HepG2 (cell line): Measurements from ENCODE around the gene EXOC3L4. TPM values are rescaled to one million over a fixed set of nuclear protein-coding genes. Genes with fewer than 3 reads are reported as not detected.

Experiments used
- ATAC-seq: fragments of 200-7000 bp; cut with Tn5 transposase; 3 replicates; pipeline ENCODE4 v1.9.1; 2020; ENCODE audit warnings: mild to moderate bottlenecking, moderate library complexity
- BruUV-seq: library from RNA; stranded (reverse); fragments of 400-500 nt; replicated peaks from 2 replicates; lab custom pipeline; 2021; lab: Mats Ljungman, UMichigan
- CTCF ChIA-PET: fragments of 300-600 bp; formaldehyde crosslinking; extraction: SDS; loops from one replicate; lab custom pipeline; 2021; ENCODE audit warnings: low total read pairs, inconsistent platforms, low intra/inter-chr PET ratio; lab: Yijun Ruan, JAX
- POLR2A ChIA-PET: fragments of 350-600 bp; sonication (Branson Sonifier 250); formaldehyde crosslinking; loops from one replicate; lab custom pipeline; 2020; ENCODE audit warnings: antibody characterized with exemption, inconsistent platforms; lab: Yijun Ruan, JAX
- DNase-seq: peaks from one replicate; pipeline ENCODE4 v3.0.0-alpha.2; 2015; ENCODE audit warnings: low spot score
- FAIRE-seq: peaks from 3 replicates; lab custom pipeline; 2011; peaks lifted over from hg19 to GRCh38; lab: Jason Lieb, UNC
- H2AFZ ChIP-seq: one replicate; pipeline ENCODE4 v1.6.1; 2011; ENCODE audit warnings: low read length, inconsistent platforms
- H3K27ac ChIP-seq: fragments of 300-600 bp; 3 replicates; pipeline ENCODE4 v1.8.0; 2011; ENCODE audit warnings: mixed run types, mild to moderate bottlenecking, mixed read lengths, low read length, inconsistent platforms; ENCODE audit not compliant: insufficient read depth; ENCODE audit errors: extremely low read length
- H3K27me3 ChIP-seq, 2 experiments: fragments of 200-600 bp in 1 of 2; 2 replicates in 1 of 2; 3 replicates in 1 of 2; pipeline versions ENCODE4 v1.6.0 to v1.8.0; 2011; ENCODE audit warnings: low read length in 2 of 2, mild to moderate bottlenecking in 2 of 2, moderate library complexity in 2 of 2, inconsistent platforms in 1 of 2; ENCODE audit not compliant: insufficient read depth in 2 of 2, control insufficient read depth in 1 of 2
- H3K36me3 ChIP-seq, 2 experiments: fragments of 200-600 bp in 1 of 2; replicated peaks in 1 of 2; 2 replicates in 1 of 2; 3 replicates in 1 of 2; pipeline versions ENCODE4 v1.5.1 to v1.8.0; 2011; ENCODE audit warnings: low read length in 2 of 2, inconsistent platforms in 1 of 2; ENCODE audit not compliant: insufficient read depth in 2 of 2, control insufficient read depth in 1 of 2
- H3K4me1 ChIP-seq: 2 replicates; pipeline ENCODE4 v1.5.1; 2012; ENCODE audit warnings: low read length, inconsistent platforms; ENCODE audit not compliant: insufficient read depth
- H3K4me2 ChIP-seq: 2 replicates; pipeline ENCODE4 v1.6.0; 2011; ENCODE audit warnings: low read depth, low read length, inconsistent platforms
- H3K4me3 ChIP-seq, 3 experiments: fragments of 200-600 bp in 1 of 3; sonication (generic), shearing (Covaris generic) in 1 of 3; replicated peaks in 1 of 3; 2 replicates each; pipeline ENCODE4 v1.5.1; 2011 to 2016; ENCODE audit warnings: low read length in 3 of 3, inconsistent platforms in 2 of 3, low read depth in 2 of 3, mild to moderate bottlenecking in 2 of 3, control low read depth in 1 of 3, mixed read lengths in 1 of 3; ENCODE audit not compliant: insufficient read depth in 1 of 3
- H3K79me2 ChIP-seq: one replicate; pipeline ENCODE4 v1.6.1; 2011; ENCODE audit warnings: low read length, inconsistent platforms; ENCODE audit not compliant: insufficient read depth
- H3K9ac ChIP-seq: 2 replicates; pipeline ENCODE4 v1.6.0; 2011; ENCODE audit warnings: mild to moderate bottlenecking, low read depth, low read length, inconsistent platforms; ENCODE audit not compliant: insufficient read depth
- H3K9me3 ChIP-seq: 2 replicates; pipeline ENCODE4 v1.5.1; 2012; ENCODE audit warnings: mild to moderate bottlenecking, low read length
- H4K20me1 ChIP-seq: 2 replicates; pipeline ENCODE4 v1.6.0; 2011; ENCODE audit warnings: inconsistent platforms, mild to moderate bottlenecking, low read length, moderate library complexity; ENCODE audit not compliant: insufficient read depth
- AGO2 ChIP-seq: fragments of 200-400 bp; formaldehyde crosslinking; optimal IDR thresholded peaks from 2 replicates; pipeline ENCODE3; 2017; ENCODE audit warnings: mild to moderate bottlenecking, low read depth, low read length, moderate library complexity
- EED ChIP-seq: sonication (generic); formaldehyde crosslinking; IDR thresholded peaks from 2 replicates; pipeline ENCODE4 v1.5.0; 2020; ENCODE audit warnings: mild to moderate bottlenecking, missing genetic modification reagents
- FOXO1 ChIP-seq: sonication (generic); formaldehyde crosslinking; IDR thresholded peaks from 2 replicates; pipeline ENCODE4 v1.4.0; 2020; ENCODE audit warnings: missing genetic modification reagents
- KDM3A ChIP-seq: IDR thresholded peaks from 2 replicates; pipeline ENCODE4 v1.6.1; 2018; ENCODE audit warnings: low read depth, missing compliant biosample characterization
- SKI ChIP-seq: fragments of 450-650 bp; IDR thresholded peaks from one replicate; pipeline ENCODE4 v1.6.1; 2018; ENCODE audit warnings: mild to moderate bottlenecking; ENCODE audit not compliant: partially characterized antibody
- ZBTB3 ChIP-seq: sonication (generic); formaldehyde crosslinking; IDR thresholded peaks from 2 replicates; pipeline ENCODE4 v1.4.0; 2020; ENCODE audit warnings: low read depth, mild to moderate bottlenecking, moderate library complexity, missing genetic modification reagents, borderline replicate concordance
- ZNF530 ChIP-seq: sonication (generic); formaldehyde crosslinking; IDR thresholded peaks from 2 replicates; pipeline ENCODE4 v1.5.0; 2020; ENCODE audit warnings: low read depth, mild to moderate bottlenecking, missing genetic modification reagents
- ZNF605 ChIP-seq: sonication (generic); formaldehyde crosslinking; IDR thresholded peaks from 2 replicates; pipeline ENCODE4 v1.8.0; 2022; ENCODE audit warnings: mild to moderate bottlenecking, missing genetic modification reagents
- ZNF781 ChIP-seq: sonication (generic); formaldehyde crosslinking; IDR thresholded peaks from 2 replicates; pipeline ENCODE4 v1.5.1; 2020; ENCODE audit warnings: borderline replicate concordance, mild to moderate bottlenecking, missing genetic modification reagents; ENCODE audit errors: not compliant biosample characterization
- ZSCAN29 ChIP-seq: sonication (generic); formaldehyde crosslinking; conservative IDR thresholded peaks from 2 replicates; pipeline ENCODE4 v1.4.0; 2020; ENCODE audit warnings: mild to moderate bottlenecking, missing genetic modification reagents
- WGBS: methylation state at CpG from one replicate; pipeline ENCODE4 v1.1.6; 2017; ENCODE audit warnings: low lambda C conversion rate; 5-methylcytosine and 5-hydroxymethylcytosine counted together
- in situ Hi-C: cut with HindIII; loops from 2 replicates; pipeline ENCODE4 v1.10.0; 2017; ENCODE audit warnings: low pct_unique_long_range_greater_than_20kb; ENCODE audit not compliant: extremely low pct_ligation_motif_present
- intact Hi-C: fragments of 100-400 bp; cut with micrococcal nuclease; formaldehyde crosslinking; loops from one replicate; pipeline ENCODE4 v1.10.0; 2022; ENCODE audit not compliant: unreplicated experiment
- polyA plus RNA-seq, 8 experiments: library from polyadenylated mRNA; depleted of rRNA in 3 of 8; stranded (reverse) in 7 of 8; unstranded in 1 of 8; fragments of >200 nt; fragmentation: Illumina TruSeq in 4 of 8; extraction: Trizol in 4 of 8; gene quantifications; 2 replicates each; pipeline versions ENCODE4 v1.2.1 to v1.2.3, GENCODE V29; 2011 to 2016; ENCODE audit warnings: low read depth in 4 of 8, missing spikeins in 1 of 8, mixed read lengths in 1 of 8; ENCODE audit not compliant: insufficient read depth in 1 of 8
- total RNA-seq, 5 experiments: library from RNA; depleted of rRNA; stranded (reverse); fragments of >200 nt; fragmentation: Illumina TruSeq; extraction: Trizol; gene quantifications; 2 replicates each; pipeline ENCODE4 v1.2.3, GENCODE V29; 2016; ENCODE audit warnings: low read depth in 1 of 5
- TF ChIP-seq, protein P1 (sequence below): sonication (generic); formaldehyde crosslinking; IDR thresholded peaks from 2 replicates; pipeline ENCODE4 v1.9.0; 2022; ENCODE audit warnings: missing genetic modification reagents, mild to moderate bottlenecking, borderline replicate concordance
- TF ChIP-seq, protein P2 (sequence below), 2 experiments: sonication (generic) in 1 of 2; formaldehyde crosslinking in 1 of 2; IDR thresholded peaks; 2 replicates each; pipeline versions ENCODE4 v1.4.0 to v1.6.1; 2018 to 2020; ENCODE audit warnings: missing genetic modification reagents in 2 of 2, borderline replicate concordance in 1 of 2, low read depth in 1 of 2, mild to moderate bottlenecking in 1 of 2, missing biosample characterization in 1 of 2
- TF ChIP-seq, protein P3 (sequence below): sonication (generic); formaldehyde crosslinking; IDR thresholded peaks from 2 replicates; pipeline ENCODE4 v1.4.0; 2020; ENCODE audit warnings: mild to moderate bottlenecking, missing genetic modification reagents
- TF ChIP-seq, protein P4 (sequence below): sonication (generic); formaldehyde crosslinking; IDR thresholded peaks from 2 replicates; pipeline ENCODE4 v1.5.0; 2020; ENCODE audit warnings: missing genetic modification reagents, mild to moderate bottlenecking, borderline replicate concordance
- TF ChIP-seq, protein P5 (sequence below): IDR thresholded peaks from 2 replicates; pipeline ENCODE4 v1.6.1; 2012; ENCODE audit warnings: low read depth, low read length, improper control_type of control experiment

Gene EXOC3L4
- total and polyA plus RNA-seq, 2 of the 13 experiments (the other 11 are each of a cell fraction or from before 2014, with no cell fraction given) = 11.8 to 27.0 TPM

DNA sequence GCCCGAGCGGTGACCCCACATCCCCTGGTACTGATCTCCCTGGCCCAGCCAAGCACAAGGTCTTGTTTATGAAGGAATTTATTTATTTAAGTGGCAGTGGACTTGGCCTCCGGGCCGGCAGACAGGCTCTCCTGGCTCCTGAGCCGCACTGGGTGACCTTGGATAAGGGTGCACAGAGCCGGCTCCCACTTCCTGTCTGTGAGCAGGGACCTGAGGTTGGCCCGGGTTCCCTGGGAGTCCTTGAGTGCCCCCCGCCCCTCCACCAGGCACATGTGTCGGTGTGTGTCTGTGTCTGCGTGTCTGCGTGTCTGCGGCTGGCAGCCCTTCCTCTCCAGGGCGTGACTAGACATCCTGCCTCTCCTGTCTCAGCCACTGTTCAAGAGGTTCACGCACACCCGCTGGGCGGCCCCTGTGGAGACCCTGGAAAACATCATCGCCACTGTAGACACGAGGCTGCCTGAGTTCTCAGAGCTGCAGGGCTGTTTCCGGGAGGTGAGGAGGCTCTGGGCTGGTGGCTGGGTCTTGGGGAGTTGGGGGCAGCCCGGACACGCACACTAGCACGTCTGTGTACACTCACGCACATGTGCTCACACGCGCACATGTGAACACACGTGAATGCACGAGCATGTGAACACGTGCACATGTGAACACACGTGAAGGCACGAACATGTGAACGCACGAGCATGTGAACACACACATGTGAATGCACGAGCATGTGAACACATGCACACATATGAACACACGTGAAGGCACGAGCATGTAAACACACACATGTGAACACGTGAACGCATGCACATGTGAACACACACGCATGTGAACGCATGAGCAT is 38.1 kb downstream of the EXOC3L4 start:
- Histone ChIP-seq H3K9me3 (no peaks in the 10 kb centered on the region), H3K4me2 (peak overlapping the region; percentile 23; the same call in 1 of the 2 replicates), H3K79me2 (no peaks in the 10 kb centered on the region), H3K27me3 (peaks cover 7 to 37% of the 10 kb centered on the region in 2 experiments; a peak in 3 of 5 replicates), H4K20me1 (no peaks in the 10 kb centered on the region; the same call in 1 of the 2 replicates), H3K4me3 (peak overlapping the region in 1 of 3 experiments; percentile 9; a peak in 1 of 6 replicates), H3K4me1 (peaks cover 35% of the 10 kb centered on the region), H3K27ac (no peak overlapping the region), H3K36me3 (no peaks in the 10 kb centered on the region), H2AFZ (no peak overlapping the region), H3K9ac (no peak overlapping the region)
- ChIA-PET CTCF (no interaction called here), POLR2A (no interaction called here)
- ATAC-seq (peak; percentile 47), FAIRE-seq (no peak), DNase-seq (peak; percentile 62)
- in situ Hi-C loops = no loop called here
- no TSS peak for BruUV-seq
- intact Hi-C loops = no loop called here
- 53% methylated on average over 15 of the region's 39 CpGs for WGBS
- TF ChIP-seq ZNF530 (CRISPR knock-in tag) = no peak
- TF ChIP-seq, protein P1, sequence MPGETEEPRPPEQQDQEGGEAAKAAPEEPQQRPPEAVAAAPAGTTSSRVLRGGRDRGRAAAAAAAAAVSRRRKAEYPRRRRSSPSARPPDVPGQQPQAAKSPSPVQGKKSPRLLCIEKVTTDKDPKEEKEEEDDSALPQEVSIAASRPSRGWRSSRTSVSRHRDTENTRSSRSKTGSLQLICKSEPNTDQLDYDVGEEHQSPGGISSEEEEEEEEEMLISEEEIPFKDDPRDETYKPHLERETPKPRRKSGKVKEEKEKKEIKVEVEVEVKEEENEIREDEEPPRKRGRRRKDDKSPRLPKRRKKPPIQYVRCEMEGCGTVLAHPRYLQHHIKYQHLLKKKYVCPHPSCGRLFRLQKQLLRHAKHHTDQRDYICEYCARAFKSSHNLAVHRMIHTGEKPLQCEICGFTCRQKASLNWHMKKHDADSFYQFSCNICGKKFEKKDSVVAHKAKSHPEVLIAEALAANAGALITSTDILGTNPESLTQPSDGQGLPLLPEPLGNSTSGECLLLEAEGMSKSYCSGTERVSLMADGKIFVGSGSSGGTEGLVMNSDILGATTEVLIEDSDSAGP (CRISPR knock-in tag) = no peak
- no peak for TF ChIP-seq ZNF605 (CRISPR knock-in tag)
- TF ChIP-seq, protein P2, sequence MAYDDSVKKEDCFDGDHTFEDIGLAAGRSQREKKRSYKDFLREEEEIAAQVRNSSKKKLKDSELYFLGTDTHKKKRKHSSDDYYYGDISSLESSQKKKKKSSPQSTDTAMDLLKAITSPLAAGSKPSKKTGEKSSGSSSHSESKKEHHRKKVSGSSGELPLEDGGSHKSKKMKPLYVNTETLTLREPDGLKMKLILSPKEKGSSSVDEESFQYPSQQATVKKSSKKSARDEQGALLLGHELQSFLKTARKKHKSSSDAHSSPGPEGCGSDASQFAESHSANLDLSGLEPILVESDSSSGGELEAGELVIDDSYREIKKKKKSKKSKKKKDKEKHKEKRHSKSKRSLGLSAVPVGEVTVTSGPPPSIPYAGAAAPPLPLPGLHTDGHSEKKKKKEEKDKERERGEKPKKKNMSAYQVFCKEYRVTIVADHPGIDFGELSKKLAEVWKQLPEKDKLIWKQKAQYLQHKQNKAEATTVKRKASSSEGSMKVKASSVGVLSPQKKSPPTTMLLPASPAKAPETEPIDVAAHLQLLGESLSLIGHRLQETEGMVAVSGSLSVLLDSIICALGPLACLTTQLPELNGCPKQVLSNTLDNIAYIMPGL (CRISPR knock-in tag; IDR thresholded peaks at IDR 0.05; ENCODE audit: borderline replicate concordance in 1 of 2, low read depth in 1 of 2) = 0 out of 4 replicates have a peak, but pooled peaks of 1 of the 2 experiments have one; percentile 21
- TF ChIP-seq AGO2 = no peak
- peak; percentile 99 for TF ChIP-seq SKI
- TF ChIP-seq, protein P3, sequence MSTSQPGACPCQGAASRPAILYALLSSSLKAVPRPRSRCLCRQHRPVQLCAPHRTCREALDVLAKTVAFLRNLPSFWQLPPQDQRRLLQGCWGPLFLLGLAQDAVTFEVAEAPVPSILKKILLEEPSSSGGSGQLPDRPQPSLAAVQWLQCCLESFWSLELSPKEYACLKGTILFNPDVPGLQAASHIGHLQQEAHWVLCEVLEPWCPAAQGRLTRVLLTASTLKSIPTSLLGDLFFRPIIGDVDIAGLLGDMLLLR (CRISPR knock-in tag) = no peak
- no peak for TF ChIP-seq EED (CRISPR knock-in tag)
- TF ChIP-seq, protein P4, sequence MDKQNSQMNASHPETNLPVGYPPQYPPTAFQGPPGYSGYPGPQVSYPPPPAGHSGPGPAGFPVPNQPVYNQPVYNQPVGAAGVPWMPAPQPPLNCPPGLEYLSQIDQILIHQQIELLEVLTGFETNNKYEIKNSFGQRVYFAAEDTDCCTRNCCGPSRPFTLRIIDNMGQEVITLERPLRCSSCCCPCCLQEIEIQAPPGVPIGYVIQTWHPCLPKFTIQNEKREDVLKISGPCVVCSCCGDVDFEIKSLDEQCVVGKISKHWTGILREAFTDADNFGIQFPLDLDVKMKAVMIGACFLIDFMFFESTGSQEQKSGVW (CRISPR knock-in tag) = no peak
- TF ChIP-seq, protein P5, sequence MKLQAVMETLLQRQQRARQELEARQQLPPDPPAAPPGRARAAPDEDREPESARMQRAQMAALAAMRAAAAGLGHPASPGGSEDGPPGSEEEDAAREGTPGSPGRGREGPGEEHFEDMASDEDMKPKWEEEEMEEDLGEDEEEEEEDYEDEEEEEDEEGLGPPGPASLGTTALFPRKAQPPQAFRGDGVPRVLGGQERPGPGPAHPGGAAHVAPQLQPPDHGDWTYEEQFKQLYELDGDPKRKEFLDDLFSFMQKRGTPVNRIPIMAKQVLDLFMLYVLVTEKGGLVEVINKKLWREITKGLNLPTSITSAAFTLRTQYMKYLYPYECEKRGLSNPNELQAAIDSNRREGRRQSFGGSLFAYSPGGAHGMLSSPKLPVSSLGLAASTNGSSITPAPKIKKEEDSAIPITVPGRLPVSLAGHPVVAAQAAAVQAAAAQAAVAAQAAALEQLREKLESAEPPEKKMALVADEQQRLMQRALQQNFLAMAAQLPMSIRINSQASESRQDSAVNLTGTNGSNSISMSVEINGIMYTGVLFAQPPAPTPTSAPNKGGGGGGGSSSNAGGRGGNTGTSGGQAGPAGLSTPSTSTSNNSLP = no peak
- TF ChIP-seq FOXO1 (CRISPR knock-in tag) = peak; percentile 30; the same call in 1 of the 2 replicates
- TF ChIP-seq ZSCAN29 = no peak
- no peak for TF ChIP-seq ZBTB3
- TF ChIP-seq ZNF781 (CRISPR knock-in tag) = no peak
- TF ChIP-seq KDM3A (CRISPR knock-in tag) = peak; percentile 42; the same call in 1 of the 2 replicates
